ENCODE measurements around the gene ZPR1. TPM values are rescaled to one million over a fixed set of nuclear protein-coding genes. Genes with fewer than 3 reads are reported as not detected.

The ZPR1 gene
- total RNA-seq, 2 experiments from 2014 or later = 117 to 118 TPM

- H3K9me3 ChIP-seq (ENCODE audit: control insufficient read depth in 1 of 2, insufficient read depth in 1 of 2, low read length in 2 of 2) = no peaks in the 10 kb centered on the region
- intact Hi-C loops (cut with DNase I, micrococcal nuclease) = no loop called here
- no peak overlapping the region for H3K27ac Mint-ChIP-seq
- H3K27me3 Mint-ChIP-seq = peaks cover 6% of the 10 kb centered on the region
- ChIA-PET CTCF (no interaction called here), POLR2A (interaction anchor here (0.6 to 0.7 kb wide), 2 partner anchors 21 to 42 kb away, joined by 4 to 6 read pairs; no protein-coding TSS in a partner anchor)
- H3K4me3 ChIP-seq (ENCODE audit: low read length) = no peak overlapping the region
- H3K4me3 Mint-ChIP-seq = no peak overlapping the region
- ATAC-seq (ENCODE audit: poor library complexity) (no peak), DNase-seq (no peak)
- no peaks in the 10 kb centered on the region for H3K9me3 Mint-ChIP-seq
- H3K4me1 Mint-ChIP-seq (ENCODE audit: low read depth) = no peaks in the 10 kb centered on the region
- H3K4me1 ChIP-seq (ENCODE audit: insufficient read depth, low read length) = no peaks in the 10 kb centered on the region
- no peaks in the 10 kb centered on the region for H3K36me3 ChIP-seq (ENCODE audit: insufficient read depth, low read length)
- no peak overlapping the region for H3K27ac ChIP-seq (ENCODE audit: low read depth in 1 of 2, low read length in 2 of 2)
- no peaks in the 10 kb centered on the region for H3K36me3 Mint-ChIP-seq (ENCODE audit: low read depth)
- no peak for TF ChIP-seq CTCF (IDR thresholded peaks at IDR 0.05)
- H3K27me3 ChIP-seq (ENCODE audit: control insufficient read depth in 1 of 2, insufficient read depth in 2 of 2, low read length in 2 of 2) = no peaks in the 10 kb centered on the region
Measured at GRCh38 chr11:116811194-116811593, 23.4 kb upstream of the ZPR1 start.

- DNase-seq = no peak
- Histone ChIP-seq H3K36me3 (ENCODE audit: insufficient read depth, low read length) (no peaks in the 10 kb centered on the region), H3K9me3 (ENCODE audit: control insufficient read depth in 1 of 2, insufficient read depth in 1 of 2, low read length in 2 of 2) (no peaks in the 10 kb centered on the region), H3K27ac (ENCODE audit: low read depth in 1 of 2, low read length in 2 of 2) (no peak overlapping the region), H3K27me3 (ENCODE audit: control insufficient read depth in 1 of 2, insufficient read depth in 2 of 2, low read length in 2 of 2) (no peaks in the 10 kb centered on the region), H3K4me3 (ENCODE audit: low read length) (no peak overlapping the region), H3K4me1 (ENCODE audit: insufficient read depth, low read length) (no peaks in the 10 kb centered on the region)
- CTCF ChIA-PET = no interaction called here
- intact Hi-C loops (cut with DNase I, micrococcal nuclease) = no loop called here
- H3K27ac Mint-ChIP-seq = no peak overlapping the region
- H3K4me1 Mint-ChIP-seq (ENCODE audit: low read depth) = no peaks in the 10 kb centered on the region
- H3K9me3 Mint-ChIP-seq = no peaks in the 10 kb centered on the region
- no peak for ATAC-seq (ENCODE audit: poor library complexity)
- no peak for TF ChIP-seq CTCF (IDR thresholded peaks at IDR 0.05)
- peaks cover 6% of the 10 kb centered on the region for H3K27me3 Mint-ChIP-seq
- no peak overlapping the region for H3K4me3 Mint-ChIP-seq
- POLR2A ChIA-PET = no interaction called here
- H3K36me3 Mint-ChIP-seq (ENCODE audit: low read depth) = no peaks in the 10 kb centered on the region
Measured at GRCh38 chr11:116808262-116809175, 20.7 kb upstream of the ZPR1 start.

- no peak for TF ChIP-seq CTCF (IDR thresholded peaks at IDR 0.05)
- no peak for DNase-seq
- Histone ChIP-seq H3K4me1 (ENCODE audit: insufficient read depth, low read length) (no peaks in the 10 kb centered on the region), H3K27me3 (ENCODE audit: control insufficient read depth in 1 of 2, insufficient read depth in 2 of 2, low read length in 2 of 2) (no peaks in the 10 kb centered on the region), H3K36me3 (ENCODE audit: insufficient read depth, low read length) (no peaks in the 10 kb centered on the region), H3K9me3 (ENCODE audit: control insufficient read depth in 1 of 2, insufficient read depth in 1 of 2, low read length in 2 of 2) (no peaks in the 10 kb centered on the region), H3K27ac (ENCODE audit: low read depth in 1 of 2, low read length in 2 of 2) (no peak overlapping the region), H3K4me3 (ENCODE audit: low read length) (no peak overlapping the region)
- Mint-ChIP-seq H3K9me3 (no peaks in the 10 kb centered on the region), H3K36me3 (ENCODE audit: low read depth) (no peaks in the 10 kb centered on the region), H3K4me3 (no peak overlapping the region), H3K27me3 (peaks cover 8% of the 10 kb centered on the region), H3K27ac (no peak overlapping the region), H3K4me1 (ENCODE audit: low read depth) (no peaks in the 10 kb centered on the region)
- ChIA-PET POLR2A (no interaction called here), CTCF (no interaction called here)
- ATAC-seq (ENCODE audit: poor library complexity) = no peak
- intact Hi-C loops (cut with DNase I, micrococcal nuclease) = no loop called here
Measured at GRCh38 chr11:116807601-116808261, 19.9 kb upstream of the ZPR1 start.
